ENCODE results near the gene PPM1M.

- TF ChIP-seq CTCF (conservative IDR thresholded peaks at IDR 0.05) (peak; percentile 91), ZFX (IDR thresholded peaks at IDR 0.05) (no peak)
Observed at GRCh38 chr3:52231502-52232278, 13.9 kb upstream of the PPM1M start.

Data from C4-2B (cell line).